HCT116 (cell line): Measurements from ENCODE around the gene PKN2. TPM values are rescaled to one million over a fixed set of nuclear protein-coding genes. Genes with fewer than 3 reads are reported as not detected.

Experiments used
- ATAC-seq: fragments of 200-7000 bp; cut with Tn5 transposase; 2 replicates; pipeline ENCODE4 v1.9.1; 2020; ENCODE audit warnings: mild to moderate bottlenecking, moderate library complexity
- BruUV-seq: library from RNA; stranded (reverse); fragments of 400-500 nt; replicated peaks from 2 replicates; lab custom pipeline; 2021; lab: Mats Ljungman, UMichigan
- CTCF ChIA-PET: fragments of 300-600 bp; sonication (Branson Sonifier 250); formaldehyde crosslinking; loops from one replicate; lab custom pipeline; 2021; ENCODE audit warnings: antibody characterized with exemption; lab: Charles Lee
- POLR2A ChIA-PET: fragments of 300-600, 350-600 bp; sonication (Branson Sonifier 250); formaldehyde crosslinking; loops from one replicate; lab custom pipeline; 2021; ENCODE audit warnings: antibody characterized with exemption; lab: Charles Lee
- RAD21 ChIA-PET, 2 experiments: fragments of 300-600 bp; sonication (Branson Sonifier 250); formaldehyde crosslinking; loops; one replicate each; lab custom pipeline; 2023; ENCODE audit warnings: low total read pairs in 2 of 2; ENCODE audit not compliant: uncharacterized antibody in 2 of 2, unreplicated experiment in 2 of 2, low non-redundant PET in 1 of 2; lab: Charles Lee
- DNase-seq: peaks from one replicate; pipeline ENCODE4 v3.0.0-alpha.2; 2010; ENCODE audit warnings: low read depth, low spot score
- H2AFZ ChIP-seq: fragments of 200-600 bp; shearing (Covaris generic), sonication (generic); 2 replicates; pipeline ENCODE4 v1.6.1; 2017; ENCODE audit warnings: low read depth, mixed run types, mixed read lengths, antibody characterized with exemption, low read length; ENCODE audit not compliant: poor library complexity, severe bottlenecking
- H3K27ac ChIP-seq: 2 replicates; pipeline ENCODE4 v1.5.1; 2012; ENCODE audit warnings: low read depth, low read length
- H3K27me3 ChIP-seq: fragments of 200-600 bp; sonication (generic); 2 replicates; pipeline ENCODE4 v1.6.1; 2016; ENCODE audit warnings: mixed run types, low read length, mixed read lengths; ENCODE audit not compliant: insufficient read depth
- H3K36me3 ChIP-seq, 2 experiments: fragments of 200-500 bp in 1 of 2; fragments of 200-600 bp in 1 of 2; sonication (Bioruptor generic) in 1 of 2; sonication (generic) in 1 of 2; 2 replicates each; pipeline versions ENCODE4 v1.5.1 to v1.6.1; 2014 to 2016; ENCODE audit warnings: low read length in 2 of 2, inconsistent platforms in 1 of 2, mixed read lengths in 1 of 2, mixed run types in 1 of 2; ENCODE audit not compliant: insufficient read depth in 2 of 2, control insufficient read depth in 1 of 2
- H3K4me1 ChIP-seq, 2 experiments: fragments of 200-600 bp in 1 of 2; sonication (generic) in 1 of 2; 2 replicates each; pipeline versions ENCODE4 v1.5.1 to v1.6.1; 2012 to 2017; ENCODE audit warnings: low read length in 2 of 2, inconsistent platforms in 1 of 2, mild to moderate bottlenecking in 1 of 2, mixed read lengths in 1 of 2, mixed run types in 1 of 2, moderate library complexity in 1 of 2; ENCODE audit not compliant: insufficient read depth in 2 of 2, control insufficient read depth in 1 of 2
- H3K4me2 ChIP-seq: fragments of 200-600 bp; sonication (generic); 2 replicates; pipeline ENCODE4 v1.6.1; 2017; ENCODE audit warnings: mixed run types, low read length, mixed read lengths
- H3K4me3 ChIP-seq, 2 experiments: fragments of 200-600 bp in 1 of 2; sonication (generic) in 1 of 2; replicated peaks in 1 of 2; 2 replicates each; pipeline ENCODE4 v1.5.1; 2011 to 2016; ENCODE audit warnings: low read length in 2 of 2, control low read depth in 1 of 2, low read depth in 1 of 2, mild to moderate bottlenecking in 1 of 2, mixed read lengths in 1 of 2, mixed run types in 1 of 2
- H3K79me2 ChIP-seq: fragments of 200-600 bp; sonication (generic); 2 replicates; pipeline ENCODE4 v1.6.1; 2017; ENCODE audit warnings: mild to moderate bottlenecking, mixed run types, low read length, moderate library complexity, mixed read lengths; ENCODE audit not compliant: insufficient read depth
- H3K9ac ChIP-seq: fragments of 200-600 bp; sonication (generic); 2 replicates; pipeline ENCODE4 v1.6.1; 2016; ENCODE audit warnings: low read length, mixed read lengths
- H3K9me2 ChIP-seq: fragments of 200-600 bp; sonication (generic), shearing (Covaris generic); 2 replicates; pipeline ENCODE4 v1.6.1; 2017; ENCODE audit warnings: mixed run types, mild to moderate bottlenecking, moderate library complexity; ENCODE audit not compliant: insufficient read depth
- H3K9me3 ChIP-seq, 2 experiments: fragments of 200-500 bp in 1 of 2; fragments of 200-600 bp in 1 of 2; sonication (Bioruptor generic) in 1 of 2; sonication (generic) in 1 of 2; 2 replicates each; pipeline ENCODE4 v1.6.1; 2014 to 2017; ENCODE audit warnings: low read length in 2 of 2, mixed read lengths in 2 of 2, inconsistent platforms in 1 of 2, low read depth in 1 of 2, mild to moderate bottlenecking in 1 of 2, mixed run types in 1 of 2, moderate library complexity in 1 of 2; ENCODE audit not compliant: control insufficient read depth in 1 of 2, insufficient read depth in 1 of 2
- H4K20me1 ChIP-seq: fragments of 200-600 bp; sonication (generic), shearing (Covaris generic); 2 replicates; pipeline ENCODE4 v1.6.1; 2017; ENCODE audit warnings: mixed run types, mild to moderate bottlenecking, moderate library complexity; ENCODE audit not compliant: insufficient read depth
- ATF3 ChIP-seq: IDR thresholded peaks from 2 replicates; pipeline ENCODE4 v1.6.1; 2012
- CEBPB ChIP-seq: IDR thresholded peaks from 2 replicates; pipeline ENCODE4 v1.6.1; 2012; ENCODE audit warnings: low read depth
- CTCF ChIP-seq, 3 experiments: fragments of 200-600 bp in 1 of 3; sonication (generic) in 1 of 3; IDR thresholded peaks in 2 of 3; conservative IDR thresholded peaks in 1 of 3; 2 replicates each; pipeline ENCODE4 v1.5.1; 2012 to 2017; ENCODE audit warnings: low read depth in 2 of 3, low read length in 2 of 3, antibody characterized with exemption in 1 of 3, borderline replicate concordance in 1 of 3, control low read depth in 1 of 3, mild to moderate bottlenecking in 1 of 3, mixed read lengths in 1 of 3, mixed run types in 1 of 3, moderate library complexity in 1 of 3; ENCODE audit not compliant: insufficient read depth in 1 of 3
- EGR1 ChIP-seq: IDR thresholded peaks from 2 replicates; pipeline ENCODE4 v1.6.1; 2012; ENCODE audit warnings: low read depth
- ELF1 ChIP-seq: IDR thresholded peaks from 2 replicates; pipeline ENCODE4 v1.6.1; 2012; ENCODE audit warnings: low read depth, borderline replicate concordance
- EZH2 ChIP-seq: fragments of 200-600 bp; sonication (generic); IDR thresholded peaks from 2 replicates; pipeline ENCODE4 v1.6.1; 2017; ENCODE audit warnings: antibody characterized with exemption, mixed run types
- EZH2phosphoT487 ChIP-seq: fragments of 200-600 bp; IDR thresholded peaks from 2 replicates; pipeline ENCODE4 v1.6.1; 2018; ENCODE audit warnings: antibody characterized with exemption, borderline replicate concordance
- JUND ChIP-seq: IDR thresholded peaks from 2 replicates; pipeline ENCODE4 v1.6.1; 2012
- MAX ChIP-seq: IDR thresholded peaks from 2 replicates; pipeline ENCODE4 v1.6.1; 2012
- POLR2AphosphoS5 ChIP-seq: IDR thresholded peaks from 2 replicates; pipeline ENCODE4 v1.6.1; 2011; ENCODE audit warnings: mild to moderate bottlenecking, low read depth, low read length, moderate library complexity
- REST ChIP-seq: IDR thresholded peaks from 2 replicates; pipeline ENCODE4 v1.6.1; 2012; ENCODE audit warnings: low read depth
- SIN3A ChIP-seq: IDR thresholded peaks from 2 replicates; pipeline ENCODE4 v1.6.1; 2012; ENCODE audit warnings: low read depth
- TCF7L2 ChIP-seq: IDR thresholded peaks from 2 replicates; pipeline ENCODE4 v1.7.0; 2011; ENCODE audit warnings: borderline replicate concordance, inconsistent platforms; ENCODE audit not compliant: insufficient read depth, insufficient read length; ENCODE audit errors: extremely low read depth
- YY1 ChIP-seq: IDR thresholded peaks from 2 replicates; pipeline ENCODE4 v1.6.1; 2011; ENCODE audit warnings: low read length, low read depth, moderate library complexity, mild to moderate bottlenecking; ENCODE audit not compliant: insufficient replicate concordance; ENCODE audit errors: extremely low read depth
- ZBTB33 ChIP-seq: IDR thresholded peaks from 2 replicates; pipeline ENCODE4 v1.6.1; 2011; ENCODE audit warnings: mild to moderate bottlenecking, low read length, moderate library complexity; ENCODE audit not compliant: insufficient replicate concordance; ENCODE audit errors: extremely low read depth
- ZFX ChIP-seq: fragments of 450-650 bp; IDR thresholded peaks from 2 replicates; pipeline ENCODE4 v1.6.1; 2017
- intact Hi-C: fragments of 100-400 bp; cut with micrococcal nuclease; formaldehyde crosslinking; loops from 2 replicates; pipeline ENCODE4 v1.10.0; 2022
- total RNA-seq: library from RNA; stranded (reverse); gene quantifications from one replicate; pipeline ENCODE4 v1.2.1, GENCODE V29; 2021; ENCODE audit not compliant: unreplicated experiment

The PKN2 gene
- total RNA-seq, 1 experiment from 2014 or later: 44.3 TPM

GRCh38 chr1:88730132-88730675 is 46.1 kb downstream of the PKN2 start:
- Histone ChIP-seq H4K20me1 (no peaks in the 10 kb centered on the region), H3K9ac (no peak overlapping the region), H3K9me2 (no peaks in the 10 kb centered on the region), H3K36me3 (no peaks in the 10 kb centered on the region), H2AFZ (no peak overlapping the region), H3K9me3 (no peaks in the 10 kb centered on the region), H3K27me3 (no peaks in the 10 kb centered on the region), H3K27ac (no peak overlapping the region), H3K79me2 (peaks cover 89% of the 10 kb centered on the region), H3K4me1 (no peaks in the 10 kb centered on the region; a peak in 1 of 4 replicates), H3K4me2 (no peak overlapping the region), H3K4me3 (no peak overlapping the region)
- TF ChIP-seq CEBPB (no peak), REST (no peak), POLR2AphosphoS5 (no peak), YY1 (no peak), EGR1 (no peak), CTCF (IDR thresholded peaks at IDR 0.05 in 2 of 3, conservative IDR thresholded peaks at IDR 0.05 in 1 of 3; ENCODE audit: borderline replicate concordance in 1 of 3, insufficient read depth in 1 of 3, low read depth in 2 of 3, low read length in 2 of 3) (no peak), ELF1 (no peak), TCF7L2 (no peak), ZBTB33 (no peak), ATF3 (no peak), SIN3A (no peak), MAX (no peak), EZH2 (no peak), ZFX (no peak), EZH2phosphoT487 (no peak), JUND (no peak)
- ATAC-seq: no peak
- CTCF ChIA-PET: no interaction called here
- RAD21 ChIA-PET: no interaction called here
- intact Hi-C loops: no loop called here
- no peak for DNase-seq
- POLR2A ChIA-PET: no interaction called here
- BruUV-seq: no TSS peak
